ENCODE data around the gene KIDINS220.
"Not testable (repeated sequence)": the region's sequence is repeated elsewhere in the genome, so short reads cannot be mapped to it uniquely, and the experiment has no call there.

Gene KIDINS220

GRCh38 chr2:8740136-8740535, 97.3 kb downstream of the KIDINS220 start:
- no peak for DNase-seq

DNA sequence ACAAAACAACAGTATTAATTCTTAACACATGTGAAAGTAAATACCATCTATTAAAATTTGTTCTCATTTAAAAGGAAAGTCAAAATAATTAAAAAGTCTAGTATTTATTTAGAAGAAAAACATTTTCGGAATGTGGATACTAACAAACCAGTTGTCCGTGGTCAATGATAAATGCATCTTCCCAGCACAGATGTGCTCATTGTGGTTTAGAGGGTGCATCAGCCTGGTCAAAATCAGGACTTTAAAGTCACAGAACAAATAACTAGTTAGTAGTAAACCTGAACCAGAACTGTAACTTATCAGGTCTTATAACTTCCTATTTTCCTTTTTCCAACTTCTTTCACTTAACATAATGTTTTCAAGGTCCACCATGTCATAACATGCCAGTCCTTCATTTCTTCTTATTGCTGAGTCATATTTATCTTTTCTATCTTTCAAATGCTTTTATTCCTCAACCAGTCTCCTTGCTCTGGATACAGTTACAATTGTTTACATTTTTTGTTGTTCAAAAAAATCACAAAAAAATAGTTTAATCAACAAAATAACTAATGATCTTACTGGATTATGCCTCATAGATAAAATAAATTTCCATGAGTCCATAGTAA, 99.7 kb downstream of the KIDINS220 start:
- DNase-seq = no peak

- no peak for DNase-seq
Measured at GRCh38 chr2:8732601-8733000, 104.8 kb downstream of the KIDINS220 start.

DNA sequence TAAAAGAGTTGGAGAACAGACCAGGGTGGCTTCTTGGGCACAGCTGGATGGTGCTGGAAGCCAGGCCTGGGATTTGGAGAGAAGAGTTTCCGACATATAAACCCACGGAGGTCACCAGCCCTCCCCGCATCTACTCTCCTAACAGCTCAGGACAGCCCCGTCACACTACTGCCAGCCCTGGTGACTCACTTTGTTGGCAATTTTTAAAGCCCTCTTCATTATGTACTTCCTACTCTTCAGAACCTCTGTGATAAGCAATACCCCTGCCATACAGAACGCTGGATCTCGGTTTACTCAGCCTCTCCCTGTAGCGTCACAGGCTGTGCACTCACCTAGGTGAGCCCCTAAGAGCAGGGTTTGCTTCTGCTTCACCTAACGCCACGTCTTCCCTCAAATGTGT, 107.5 kb downstream of the KIDINS220 start:
- DNase-seq = no peak

GRCh38 chr2:8729101-8729500, 108.3 kb downstream of the KIDINS220 start:
- DNase-seq = not testable (repeated sequence)

DNA sequence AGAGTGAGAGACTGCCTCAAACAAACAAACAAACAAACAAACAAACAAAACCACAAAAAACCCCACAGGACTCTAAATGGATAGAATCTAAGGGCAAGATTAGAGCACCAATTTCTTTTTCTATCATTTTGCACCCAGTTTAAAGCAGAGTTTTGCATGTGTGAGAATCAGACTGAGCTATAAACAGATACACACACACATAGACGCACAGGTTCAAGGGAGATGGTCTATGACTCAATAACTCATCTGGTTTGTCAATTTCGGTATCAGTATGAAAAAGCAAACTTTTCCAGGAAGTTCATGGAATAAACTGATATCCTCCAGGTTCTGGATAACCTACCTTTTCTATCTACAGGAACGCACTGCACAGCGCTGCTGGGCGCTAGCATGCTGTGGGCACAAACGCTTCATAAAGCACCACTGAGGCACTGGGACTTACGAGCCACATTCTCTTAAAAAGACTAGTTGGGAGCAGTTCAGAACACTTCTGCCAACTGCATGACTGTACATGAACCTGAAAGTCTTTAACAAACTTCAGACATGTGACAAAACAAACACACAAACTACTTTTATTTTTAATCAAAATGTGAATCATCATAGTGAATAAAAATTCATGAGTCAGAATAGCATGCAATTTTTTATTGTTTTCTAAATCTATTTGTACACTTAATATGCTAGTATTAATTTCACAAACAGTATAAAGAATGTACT, 109.0 kb downstream of the KIDINS220 start:
- no peak for DNase-seq

- no peak for DNase-seq
Measured at GRCh38 chr2:8725838-8726237, 111.6 kb downstream of the KIDINS220 start.

DNA sequence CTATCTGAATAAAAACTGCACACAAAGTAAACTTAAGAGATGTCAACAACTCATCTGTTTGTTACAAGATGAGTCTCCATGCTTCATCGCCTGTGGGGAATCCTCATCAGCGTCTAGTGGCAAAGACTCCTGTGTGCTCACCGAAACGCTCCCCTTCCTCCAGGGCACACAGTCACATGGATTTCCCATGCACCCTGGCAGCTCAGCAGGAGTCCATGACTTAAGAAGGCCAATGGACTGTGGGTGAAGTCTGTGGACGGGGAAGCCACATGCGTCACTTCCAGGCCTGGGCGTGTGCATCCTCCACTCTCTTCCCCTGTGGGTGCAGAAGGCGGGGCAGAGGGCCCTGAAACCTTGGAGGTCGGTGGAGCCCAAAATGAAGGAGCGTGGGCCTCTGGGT, 114.4 kb downstream of the KIDINS220 start:
- DNase-seq = no peak

DNA sequence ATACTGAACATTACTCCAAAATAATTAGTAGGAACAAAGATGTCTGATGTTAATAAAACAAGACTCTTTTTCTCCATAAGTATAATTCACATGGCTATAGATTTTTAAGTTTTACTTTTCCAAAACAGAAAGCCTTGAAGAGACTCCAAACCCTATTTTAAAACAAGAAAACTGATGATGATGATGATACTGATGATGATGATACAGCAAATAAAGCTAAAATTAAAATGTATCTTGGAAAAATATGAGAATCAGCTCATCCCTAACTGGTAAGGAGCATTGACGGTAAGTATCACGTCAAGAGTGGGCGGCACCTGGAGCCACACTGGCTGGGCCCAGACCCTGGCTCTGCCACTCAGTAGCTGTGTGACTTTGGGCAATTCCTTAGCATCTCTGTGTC, 116.0 kb downstream of the KIDINS220 start:
- DNase-seq = no peak

- no peak for DNase-seq
Measured at GRCh38 chr2:8720741-8721140, 116.7 kb downstream of the KIDINS220 start.

DNA sequence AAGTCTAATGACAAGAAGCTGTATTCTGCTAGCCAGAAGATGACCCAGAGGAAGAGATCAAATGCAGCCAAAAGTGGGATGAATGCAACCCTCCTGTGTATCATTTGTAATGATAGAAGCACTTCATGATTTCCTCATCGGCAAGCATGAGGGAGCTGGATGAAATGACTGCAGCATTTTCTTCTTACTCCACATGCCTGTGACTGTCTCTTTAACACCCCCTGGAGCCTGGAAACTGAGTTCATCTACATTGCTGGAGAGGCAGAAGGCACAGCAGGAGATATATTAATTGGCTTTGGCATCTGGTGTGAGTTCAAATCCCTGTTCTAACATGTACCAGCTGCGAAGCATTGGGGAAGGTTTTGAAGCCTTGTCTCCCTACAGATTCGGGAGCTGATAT, 117.9 kb downstream of the KIDINS220 start:
- no peak for DNase-seq

GRCh38 chr2:8714971-8715370, 122.4 kb downstream of the KIDINS220 start:
- no peak for DNase-seq

DNA sequence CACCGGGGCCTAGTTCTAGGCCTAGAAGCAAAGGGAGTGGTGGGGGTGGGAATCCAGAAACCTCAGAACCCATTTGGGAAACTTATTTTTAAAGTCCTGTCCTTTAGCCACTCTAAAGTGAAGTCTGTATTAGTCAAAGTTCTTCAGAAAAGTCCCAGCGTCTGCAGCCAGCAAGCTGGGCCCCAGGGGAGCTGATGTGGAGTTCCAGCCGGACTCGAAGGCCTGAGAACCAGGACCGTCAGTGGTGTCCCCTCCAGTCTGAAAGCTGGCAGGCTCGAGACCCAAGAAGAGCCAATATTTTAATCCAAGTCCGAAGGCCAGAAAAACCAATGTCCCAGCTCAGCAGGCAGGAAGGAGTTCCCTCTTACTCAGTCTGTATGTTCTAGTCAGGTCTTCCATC, 123.1 kb downstream of the KIDINS220 start:
- DNase-seq = no peak

DNA sequence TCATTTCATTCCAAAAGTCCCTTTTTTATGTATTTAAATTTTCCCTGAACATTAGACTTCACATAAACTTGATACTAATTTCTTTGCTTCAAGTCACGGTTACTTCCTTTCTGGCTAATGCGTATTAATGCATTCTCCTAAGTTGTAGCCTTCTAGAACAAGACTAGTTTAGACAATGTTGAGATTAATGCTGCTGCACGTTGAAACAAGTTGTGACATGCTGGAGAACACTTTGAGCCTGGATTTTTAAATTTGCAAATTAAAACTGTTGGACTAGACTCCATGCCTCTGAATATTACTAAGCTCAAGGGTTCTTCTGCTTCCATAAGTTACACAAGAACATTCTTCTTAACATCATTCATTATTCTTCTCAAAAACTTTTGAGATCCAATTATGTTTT, 126.5 kb downstream of the KIDINS220 start:
- no peak for DNase-seq

GRCh38 chr2:8709611-8710010, 127.8 kb downstream of the KIDINS220 start:
- DNase-seq = no peak

DNA sequence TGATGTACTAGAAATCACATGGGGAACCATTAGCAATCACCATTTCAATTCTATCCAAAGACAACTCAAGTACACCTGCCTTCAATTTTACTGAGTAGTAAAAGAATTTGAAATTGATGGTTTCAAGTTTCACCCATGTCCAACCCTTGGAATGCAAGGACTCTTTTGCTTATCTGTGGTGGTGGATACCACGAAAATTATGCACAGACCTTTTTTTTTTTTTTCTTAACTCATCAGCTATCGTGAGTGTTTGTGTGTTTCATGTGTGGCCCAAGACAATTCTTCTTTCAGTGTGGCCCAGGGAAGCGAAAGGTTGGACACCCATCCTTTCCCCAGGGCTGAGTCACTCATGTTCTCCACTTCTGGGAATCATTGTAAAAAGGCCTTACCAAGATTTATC, 132.5 kb downstream of the KIDINS220 start:
- DNase-seq = no peak

DNA sequence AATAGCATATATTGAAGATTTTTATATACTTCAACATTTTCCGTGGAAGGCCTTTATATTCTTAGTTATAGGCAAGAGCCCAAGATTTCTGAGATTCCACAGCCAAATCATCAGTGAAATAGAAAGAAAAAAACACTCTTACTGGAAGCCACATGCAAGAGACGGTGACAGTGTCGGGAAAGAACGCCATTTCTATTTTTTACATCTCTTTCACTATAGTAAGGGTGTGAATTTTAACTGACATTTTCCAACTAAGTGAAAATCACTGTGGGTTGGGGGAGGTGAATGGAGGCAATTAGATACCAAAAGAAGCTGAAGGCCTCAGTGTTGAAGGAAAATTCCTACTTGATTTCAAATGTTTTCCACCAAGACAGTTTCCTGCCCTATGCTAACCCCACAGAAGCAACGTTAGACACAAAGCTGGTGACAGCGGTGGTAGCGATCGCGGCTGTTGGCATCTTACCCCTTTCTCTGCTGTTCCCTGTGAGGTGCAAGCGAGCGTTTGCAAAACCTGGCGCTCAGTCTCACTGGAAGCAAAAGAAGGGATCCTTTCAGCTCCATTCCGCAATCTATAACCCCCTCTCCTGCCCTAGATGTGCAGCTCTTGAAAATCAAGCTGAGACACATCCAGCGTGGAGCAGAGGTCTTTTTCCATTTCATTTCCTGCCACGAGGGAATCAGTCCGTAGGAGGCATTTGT, 135.6 kb downstream of the KIDINS220 start:
- DNase-seq = no peak

DNA sequence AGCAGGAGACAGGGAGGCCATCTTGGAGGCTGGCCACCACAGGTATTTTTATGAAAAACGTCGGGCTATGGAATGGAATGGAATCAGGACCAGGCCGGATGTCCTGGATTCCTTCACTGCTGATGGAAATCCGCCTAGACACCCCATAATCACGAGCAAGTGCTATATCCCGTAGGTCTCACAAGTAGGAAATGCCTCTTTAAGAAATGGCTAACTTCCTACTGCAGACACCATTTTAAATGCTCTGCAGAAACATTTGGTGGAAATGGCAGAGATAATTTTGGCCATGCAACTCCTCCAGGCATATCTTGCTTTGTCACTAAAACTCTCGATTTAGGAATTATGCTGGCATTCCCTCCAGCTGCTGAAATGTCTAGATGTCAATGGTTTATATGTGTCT, 137.6 kb downstream of the KIDINS220 start:
- DNase-seq = no peak

GRCh38 chr2:8697190-8697589, 140.2 kb downstream of the KIDINS220 start:
- DNase-seq = no peak

DNA sequence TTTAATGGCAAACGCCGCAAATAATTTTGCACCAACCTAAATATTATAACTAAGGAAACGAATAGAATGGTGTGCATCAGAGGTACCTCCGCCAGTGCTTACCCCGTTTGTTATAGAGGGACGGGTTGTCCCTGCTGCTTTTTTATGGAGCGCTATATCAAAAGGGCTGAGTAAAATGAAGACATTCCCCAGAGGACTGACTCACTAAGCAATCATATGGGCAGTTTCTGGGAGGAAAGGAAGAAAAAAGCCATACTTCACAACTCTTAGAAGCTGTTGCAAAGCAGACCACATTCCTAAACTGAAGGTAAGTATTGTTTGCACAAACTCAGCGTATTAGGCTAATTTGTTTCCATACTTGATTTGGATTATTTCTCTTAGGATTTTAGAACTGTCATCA, 142.7 kb downstream of the KIDINS220 start:
- no peak for DNase-seq

DNA sequence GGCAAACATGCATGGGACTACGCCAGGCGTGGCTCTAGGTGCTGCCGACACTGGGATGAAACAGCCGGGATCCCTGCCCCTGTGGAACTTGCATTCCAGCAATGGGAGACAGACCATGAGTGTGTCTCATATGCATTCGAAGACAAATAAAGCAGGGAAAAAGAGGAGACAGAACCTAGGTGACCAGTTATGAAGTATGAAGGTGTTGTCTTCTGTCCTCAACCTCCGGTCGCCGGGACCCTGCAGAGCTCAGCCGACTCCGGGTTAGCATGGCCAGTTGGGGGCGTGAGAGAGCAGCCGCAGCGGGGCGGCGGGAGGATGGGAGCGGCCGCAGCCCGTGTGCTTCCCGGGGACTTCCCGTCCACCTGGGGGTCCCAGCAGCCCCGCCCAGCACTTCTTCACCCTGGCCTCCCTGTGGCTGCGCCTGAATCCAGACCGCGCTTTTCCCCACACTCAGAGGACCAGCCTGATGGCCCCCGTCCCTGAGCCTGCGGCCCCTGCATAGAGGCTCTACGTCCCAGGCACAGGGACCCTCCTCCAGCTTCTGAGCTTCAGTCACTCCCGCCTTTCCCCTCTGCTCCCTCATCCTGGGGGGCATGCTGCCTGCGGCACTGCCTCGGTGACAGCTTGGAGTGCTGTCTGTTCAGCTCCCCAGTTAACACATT, 144.1 kb downstream of the KIDINS220 start:
- DNase-seq = peak; percentile 61 to 63

DNA sequence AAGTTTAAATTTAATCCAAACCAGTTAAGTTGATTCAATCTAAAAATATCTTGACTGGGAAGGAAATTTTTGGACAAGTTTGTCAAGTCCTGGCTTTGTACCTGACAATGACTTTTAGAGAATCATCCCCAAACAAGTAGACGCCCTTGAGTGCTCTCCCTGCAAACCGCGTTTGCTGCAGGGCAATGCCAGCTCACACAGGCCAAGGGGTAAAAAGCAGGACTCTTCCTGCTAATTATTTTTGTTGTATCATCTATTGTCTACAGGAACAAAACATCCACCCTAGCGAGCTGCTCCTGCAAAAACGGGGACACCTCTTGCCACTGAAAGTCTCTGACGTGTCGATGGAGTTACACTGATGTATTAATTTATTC, 144.6 kb downstream of the KIDINS220 start:
- DNase-seq = no peak

DNA sequence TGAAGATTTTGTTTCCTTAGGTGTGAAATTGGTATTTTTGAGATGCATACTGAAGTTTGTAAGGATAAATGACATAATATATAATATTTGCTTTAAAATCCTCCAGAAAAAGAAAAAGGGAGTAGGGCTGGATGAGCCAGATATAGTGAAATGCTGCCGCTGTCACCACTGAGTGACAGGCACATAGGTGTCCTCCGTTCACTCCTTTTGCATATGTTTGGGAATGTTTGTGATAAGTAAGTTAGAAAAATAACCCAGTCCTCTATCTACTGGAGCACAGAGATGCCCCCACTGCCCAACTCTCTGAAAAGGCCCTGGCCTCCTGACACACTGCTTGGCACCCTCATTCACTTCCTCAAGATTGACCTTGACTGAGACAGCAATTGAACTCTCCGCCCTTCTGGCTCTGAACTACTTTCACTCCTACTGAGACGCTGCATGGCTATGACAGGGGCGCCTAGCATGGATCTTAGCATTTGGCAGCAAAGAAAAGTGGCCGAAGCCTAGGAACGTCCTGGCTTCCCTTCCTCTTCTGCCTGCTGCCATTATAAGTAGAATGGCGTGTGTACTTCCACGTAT, 145.5 kb downstream of the KIDINS220 start:
- DNase-seq = no peak

All from activated CD4-positive, alpha-beta T cell treated with anti-CD3 and anti-CD28 coated beads, Interleukin-2, amount 50 U/mL, for 48 hours (primary cell).